ENCODE measurements around the gene SLC19A3. TPM values are rescaled to one million over a fixed set of nuclear protein-coding genes. Genes with fewer than 3 reads are reported as not detected.
A peak's percentile ranks its signal among the peaks of the same experiment; 100 is the strongest.

SLC19A3 gene
- total and polyA plus RNA-seq, 2 experiments from 2014 or later = 0.65 to 0.71 TPM

- Histone ChIP-seq H3K27me3 (replicated peaks; ENCODE audit: insufficient read depth) (no peaks in the 10 kb centered on the region), H3K9ac (no peak overlapping the region), H3K4me1 (ENCODE audit: insufficient read depth) (peaks cover 27% of the 10 kb centered on the region), H2AFZ (no peak overlapping the region), H3K36me3 (ENCODE audit: low read depth) (no peaks in the 10 kb centered on the region), H4K20me1 (ENCODE audit: insufficient read depth) (no peaks in the 10 kb centered on the region), H3K4me3 (no peak overlapping the region), H3K27ac (0 out of 2 replicates have a peak overlapping the region, but pooled peaks have one; percentile 8), H3K9me3 (ENCODE audit: low read depth) (no peaks in the 10 kb centered on the region), H3K79me2 (ENCODE audit: insufficient read depth) (no peaks in the 10 kb centered on the region), H3K4me2 (ENCODE audit: unreplicated experiment) (no peak overlapping the region), H3F3A (ENCODE audit: insufficient read depth) (peaks cover 13% of the 10 kb centered on the region; the same call in 1 of the 2 replicates), H3K9me2 (ENCODE audit: insufficient read depth) (no peaks in the 10 kb centered on the region)
- in situ Hi-C loops (cut with MboI) = no loop called here
- 0 to 4% methylated on average over 1 of the region's 1 CpG for WGBS, 2 experiments (ENCODE audit: low coverage in 1 of 2, low lambda C conversion rate in 2 of 2, missing lambda C conversion rate in 2 of 2)
- TF ChIP-seq EZH2 (IDR thresholded peaks at IDR 0.05; ENCODE audit: insufficient read depth, poor library complexity, severe bottlenecking) (no peak), EZH2phosphoT487 (IDR thresholded peaks at IDR 0.05; ENCODE audit: insufficient read depth, low read depth) (no peak)
- peak; percentile 95 for DNase-seq
Measured at GRCh38 chr2:227655454-227655853, 62.4 kb downstream of the SLC19A3 start.

DNA sequence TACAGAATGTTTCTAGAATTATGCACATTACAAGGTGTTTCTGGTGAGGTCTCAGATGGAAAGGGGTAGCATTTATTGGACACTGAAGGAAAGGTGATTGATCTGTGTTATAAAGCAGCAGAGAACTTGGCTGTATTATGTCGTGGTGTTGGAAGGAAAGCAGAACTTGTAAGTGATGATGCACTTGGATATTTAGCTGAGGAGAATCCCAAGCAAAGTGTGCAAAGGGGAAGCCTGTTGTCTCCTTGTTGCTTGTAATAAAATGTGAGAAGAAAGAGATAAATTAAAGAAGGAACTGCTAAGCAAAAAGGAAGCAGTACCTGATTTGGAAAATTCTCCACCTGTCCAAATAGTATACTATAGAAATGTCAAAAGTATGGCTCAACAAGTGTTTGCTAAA lies 63.4 kb downstream of the SLC19A3 start:
- no peak for TF ChIP-seq EZH2 (IDR thresholded peaks at IDR 0.05; ENCODE audit: insufficient read depth, poor library complexity, severe bottlenecking)
- no peak for TF ChIP-seq EZH2phosphoT487 (IDR thresholded peaks at IDR 0.05; ENCODE audit: insufficient read depth, low read depth)
- no peaks in the 10 kb centered on the region for H3K79me2 ChIP-seq (ENCODE audit: insufficient read depth)
- WGBS, 2 experiments (ENCODE audit: low coverage in 1 of 2, low lambda C conversion rate in 2 of 2, missing lambda C conversion rate in 2 of 2) = 93 to 100% methylated on average over 1 of the region's 1 CpG

GRCh38 chr2:227653419-227653818 lies 64.4 kb downstream of the SLC19A3 start:
- Histone ChIP-seq H3K4me3 (no peak overlapping the region), H3K9me2 (ENCODE audit: insufficient read depth) (no peaks in the 10 kb centered on the region), H4K20me1 (ENCODE audit: insufficient read depth) (no peaks in the 10 kb centered on the region), H3K4me1 (ENCODE audit: insufficient read depth) (peaks cover 27% of the 10 kb centered on the region), H3K27me3 (replicated peaks; ENCODE audit: insufficient read depth) (no peaks in the 10 kb centered on the region), H3K36me3 (ENCODE audit: low read depth) (no peaks in the 10 kb centered on the region), H2AFZ (peak overlapping the region; percentile 20; the same call in 1 of the 2 replicates), H3F3A (ENCODE audit: insufficient read depth) (peaks cover 13% of the 10 kb centered on the region; the same call in 1 of the 2 replicates), H3K9me3 (ENCODE audit: low read depth) (no peaks in the 10 kb centered on the region), H3K79me2 (ENCODE audit: insufficient read depth) (no peaks in the 10 kb centered on the region), H3K4me2 (ENCODE audit: unreplicated experiment) (peak overlapping the region; percentile 9), H3K9ac (no peak overlapping the region), H3K27ac (peak overlapping the region; percentile 67)
- DNase-seq = peak; percentile 76
- TF ChIP-seq EZH2 (IDR thresholded peaks at IDR 0.05; ENCODE audit: insufficient read depth, poor library complexity, severe bottlenecking) (no peak), EZH2phosphoT487 (IDR thresholded peaks at IDR 0.05; ENCODE audit: insufficient read depth, low read depth) (no peak)
- in situ Hi-C loops (cut with MboI) = no loop called here
- 30 to 37% methylated on average over 4 of the region's 4 CpGs for WGBS, 2 experiments (ENCODE audit: low coverage in 1 of 2, low lambda C conversion rate in 2 of 2, missing lambda C conversion rate in 2 of 2)

More for the DNA sequence above, 63.4 kb downstream of the SLC19A3 start:
- DNase-seq = no peak
- H3K4me2 ChIP-seq (ENCODE audit: unreplicated experiment) = no peak overlapping the region
- H3K4me3 ChIP-seq = no peak overlapping the region
- no peaks in the 10 kb centered on the region for H3K9me3 ChIP-seq (ENCODE audit: low read depth)
- H3K4me1 ChIP-seq (ENCODE audit: insufficient read depth) = peaks cover 27% of the 10 kb centered on the region
- no peak overlapping the region for H2AFZ ChIP-seq
- H3K27me3 ChIP-seq (replicated peaks; ENCODE audit: insufficient read depth) = no peaks in the 10 kb centered on the region
- no peaks in the 10 kb centered on the region for H4K20me1 ChIP-seq (ENCODE audit: insufficient read depth)
- H3K9ac ChIP-seq = no peak overlapping the region
- no peaks in the 10 kb centered on the region for H3K9me2 ChIP-seq (ENCODE audit: insufficient read depth)
- H3K27ac ChIP-seq = no peak overlapping the region
- H3K36me3 ChIP-seq (ENCODE audit: low read depth) = no peaks in the 10 kb centered on the region
- in situ Hi-C loops (cut with MboI) = no loop called here
- H3F3A ChIP-seq (ENCODE audit: insufficient read depth) = peaks cover 13% of the 10 kb centered on the region; the same call in 1 of the 2 replicates

DNA sequence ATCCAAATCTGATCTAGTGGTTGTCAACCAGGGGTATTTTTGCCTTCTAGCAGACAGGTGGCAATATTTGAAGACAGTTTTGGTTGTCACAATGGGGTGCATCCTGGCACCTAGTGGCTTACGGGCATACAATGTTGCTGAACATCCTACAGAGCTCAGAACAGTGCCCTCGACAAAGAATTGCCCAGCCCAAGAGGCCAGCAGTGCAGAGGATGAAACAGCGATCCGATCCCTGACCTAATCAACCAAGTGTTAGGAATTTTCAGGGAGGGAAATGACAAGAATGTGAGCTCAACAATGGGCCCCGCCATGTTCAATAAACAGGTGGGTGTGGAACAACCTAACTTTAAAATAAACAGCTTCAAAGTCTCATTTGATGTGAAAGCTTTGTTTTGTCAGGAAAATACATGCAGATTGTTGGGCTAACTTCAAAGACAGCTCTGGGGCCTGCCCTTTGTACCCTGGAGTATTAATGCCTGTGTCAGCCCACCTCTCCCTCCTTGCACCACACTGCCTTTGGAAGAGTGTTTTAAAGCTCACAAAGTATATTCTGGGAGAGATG lies 73.8 kb downstream of the SLC19A3 start:
- H3K9me3 ChIP-seq (ENCODE audit: low read depth) = no peaks in the 10 kb centered on the region
- no peaks in the 10 kb centered on the region for H3K4me1 ChIP-seq (ENCODE audit: insufficient read depth)
- H2AFZ ChIP-seq = no peak overlapping the region
- H3K4me2 ChIP-seq (ENCODE audit: unreplicated experiment) = no peak overlapping the region
- in situ Hi-C loops (cut with MboI) = no loop called here
- TF ChIP-seq EZH2phosphoT487 (IDR thresholded peaks at IDR 0.05; ENCODE audit: insufficient read depth, low read depth) (no peak), EZH2 (IDR thresholded peaks at IDR 0.05; ENCODE audit: insufficient read depth, poor library complexity, severe bottlenecking) (no peak)
- no peaks in the 10 kb centered on the region for H3K36me3 ChIP-seq (ENCODE audit: low read depth)
- no peaks in the 10 kb centered on the region for H4K20me1 ChIP-seq (ENCODE audit: insufficient read depth)
- no peak for DNase-seq
- no peaks in the 10 kb centered on the region for H3K9me2 ChIP-seq (ENCODE audit: insufficient read depth)
- H3K9ac ChIP-seq = no peak overlapping the region
- no peaks in the 10 kb centered on the region for H3F3A ChIP-seq (ENCODE audit: insufficient read depth)
- no peaks in the 10 kb centered on the region for H3K27me3 ChIP-seq (replicated peaks; ENCODE audit: insufficient read depth)
- no peak overlapping the region for H3K4me3 ChIP-seq
- no peak overlapping the region for H3K27ac ChIP-seq
- no peaks in the 10 kb centered on the region for H3K79me2 ChIP-seq (ENCODE audit: insufficient read depth)
- 92 to 95% methylated on average over 5 of the region's 5 CpGs for WGBS, 2 experiments (ENCODE audit: low coverage in 1 of 2, low lambda C conversion rate in 2 of 2, missing lambda C conversion rate in 2 of 2)
